Right ventricle myocardium superior (tissue), 1 donor: ENCODE results near the gene GSPT1. TPM values are rescaled to one million over a fixed set of nuclear protein-coding genes. Genes with fewer than 3 reads are reported as not detected.
A peak's percentile ranks its signal among the peaks of the same experiment; 100 is the strongest.

Source experiments
- ATAC-seq: fragments of 200-7000 bp; cut with Tn5 transposase; one replicate; pipeline ENCODE4 v1.9.1; 2020; ENCODE audit warnings: mild to moderate bottlenecking; ENCODE audit not compliant: poor library complexity
- DNase-seq: peaks from one replicate; pipeline ENCODE4 v3.0.0-alpha.2; 2020
- intact Hi-C: fragments of 100-400 bp; cut with DNase I; formaldehyde crosslinking; loops from one replicate; pipeline ENCODE4 v1.11.2; 2022
- total RNA-seq: library from RNA; stranded (reverse); fragmentation: NEBNext Ultra II Directional; extraction: Animal tissue kit (Norgen Biotek cat#: 25700); gene quantifications from one replicate; pipeline ENCODE4 v1.2.1, GENCODE V29; 2021
- donor health status: DM: no; HTN: yes; CAD: no; lungs with severe emphysema.

GSPT1 gene
- total RNA-seq, 1 donor from 2014 or later = 88.3 TPM

- intact Hi-C loops = no loop called here
- peak; percentile 33 for ATAC-seq
- DNase-seq = no peak
Measured at GRCh38 chr16:11871193-11871592, 44.6 kb downstream of the GSPT1 start.

- ATAC-seq (no peak), DNase-seq (no peak)
- intact Hi-C loops = no loop called here
Measured at GRCh38 chr16:11870399-11870798, 45.4 kb downstream of the GSPT1 start.

DNA sequence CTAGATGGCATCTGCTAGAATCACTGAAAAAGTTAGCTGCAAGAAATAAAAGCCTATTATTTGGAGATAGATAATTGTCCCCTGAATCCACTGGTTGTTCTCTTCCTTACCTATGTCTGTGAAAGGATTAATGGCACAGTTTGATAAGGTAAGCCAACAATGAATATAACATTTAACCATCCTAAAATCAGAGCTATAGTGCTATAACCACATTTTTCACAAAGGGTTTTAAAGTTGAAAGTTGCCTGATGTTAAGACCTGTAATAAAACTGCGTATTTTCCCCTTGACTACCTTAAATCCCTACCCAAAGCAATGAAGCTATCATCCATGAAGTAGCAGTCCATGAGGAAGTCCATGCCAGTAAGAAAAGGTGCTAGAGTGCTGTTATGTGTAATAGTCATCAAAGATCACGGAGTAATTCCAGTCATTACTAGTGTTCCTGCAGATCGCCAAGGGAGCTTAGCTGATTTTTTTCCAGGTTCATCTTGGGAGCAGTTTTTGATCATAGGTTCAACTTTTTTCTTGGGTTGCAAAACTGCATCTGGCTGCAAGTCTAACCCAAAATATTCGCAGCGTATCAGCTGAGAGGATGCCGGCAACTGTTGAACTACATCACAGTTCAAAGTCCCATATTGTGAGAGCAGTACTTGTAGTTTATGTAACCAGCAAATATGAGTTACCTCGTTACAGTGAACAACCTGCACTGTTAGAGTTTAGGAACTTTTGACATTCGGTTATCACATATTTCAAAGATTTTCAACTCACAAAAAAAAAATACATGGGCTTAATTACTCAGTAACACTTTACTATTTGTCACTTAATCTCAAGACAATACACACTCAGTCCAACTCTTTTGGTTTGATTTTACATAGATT lies 46.2 kb downstream of the GSPT1 start:
- ATAC-seq (no peak), DNase-seq (no peak)
- intact Hi-C loops = no loop called here

DNA sequence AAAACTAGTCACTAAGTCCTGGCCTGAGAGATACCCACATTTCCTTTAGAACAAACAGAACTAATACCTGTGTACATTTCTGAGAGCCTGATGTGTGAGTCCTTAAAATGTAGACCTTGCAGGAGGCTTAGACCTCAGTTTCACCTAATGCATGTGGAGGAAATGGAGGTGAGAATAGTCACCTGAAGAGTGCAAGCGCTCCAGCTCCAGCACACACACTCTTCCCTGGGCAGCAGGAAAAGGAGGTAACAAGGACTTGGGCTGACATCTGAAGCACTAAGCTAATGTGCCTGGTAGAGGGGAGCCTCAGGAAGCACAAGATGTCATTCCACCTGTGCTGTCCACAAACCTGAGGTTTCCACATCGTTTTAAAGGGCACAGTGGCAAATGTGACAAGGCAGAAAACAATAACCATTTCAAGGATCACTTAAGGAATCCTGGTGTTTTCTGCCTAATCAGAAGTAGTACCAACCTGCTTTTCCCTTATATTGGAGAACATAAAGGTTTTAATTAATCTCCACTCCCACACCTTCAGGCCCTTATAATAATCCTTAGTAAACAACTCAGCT lies 47.3 kb downstream of the GSPT1 start:
- ATAC-seq = no peak
- DNase-seq = no peak
- intact Hi-C loops = no loop called here

DNA sequence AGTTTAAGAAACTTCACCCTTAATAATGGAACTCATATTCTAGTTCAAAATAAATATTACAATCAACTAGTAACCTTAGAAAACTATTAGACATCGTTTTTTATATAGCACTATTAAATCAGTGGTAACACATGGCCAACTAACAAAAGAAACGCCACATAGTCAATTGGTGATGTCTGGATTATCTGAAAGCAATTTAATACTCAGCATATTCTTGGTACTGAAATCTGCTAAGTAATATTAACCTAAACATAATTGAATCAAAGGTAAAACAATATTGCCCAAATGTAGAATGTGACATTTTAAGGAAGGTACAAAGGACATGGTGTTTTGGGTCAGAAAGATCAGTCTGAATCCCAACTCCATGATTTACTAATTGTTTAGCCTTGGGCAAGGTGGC lies 53.3 kb downstream of the GSPT1 start:
- ATAC-seq = no peak
- intact Hi-C loops = no loop called here
- DNase-seq = no peak

GRCh38 chr16:11857161-11857560 lies 58.6 kb downstream of the GSPT1 start:
- ATAC-seq = no peak
- DNase-seq = no peak
- intact Hi-C loops = no loop called here

GRCh38 chr16:11852092-11852809 lies 63.5 kb downstream of the GSPT1 start:
- DNase-seq (no peak), ATAC-seq (no peak)
- intact Hi-C loops = no loop called here

GRCh38 chr16:11851294-11852091 lies 64.3 kb downstream of the GSPT1 start, which contains the start of gene RSL1D1:
RSL1D1 (minus strand) TSS chr16:11851542; CDS start chr16:11851512, 30 bp downstream.
- intact Hi-C loops = no loop called here
- peak; percentile 99 for ATAC-seq
- DNase-seq = peak; percentile 93

- intact Hi-C loops = no loop called here
- DNase-seq (no peak), ATAC-seq (no peak)
Measured at GRCh38 chr16:11848842-11849241, 66.9 kb downstream of the GSPT1 start.

DNA sequence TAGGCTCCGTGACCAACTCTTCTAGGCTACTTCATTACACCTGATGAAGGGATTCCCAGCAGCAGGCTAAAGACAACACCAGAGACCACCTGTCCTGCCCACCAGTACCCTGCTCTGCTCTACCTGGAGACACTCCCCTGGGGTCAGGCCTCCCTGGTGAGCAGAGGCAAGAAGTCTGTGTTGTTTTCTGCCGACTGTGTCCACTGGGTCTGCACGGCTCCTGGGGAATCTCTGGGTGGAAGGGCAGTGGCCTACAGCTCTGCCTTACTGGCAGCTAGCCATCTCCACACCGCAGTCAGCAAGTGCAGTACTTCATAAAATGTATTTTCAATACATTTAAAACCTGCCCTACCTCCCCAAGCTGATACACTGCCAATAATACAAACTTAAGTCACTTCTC lies 71.3 kb downstream of the GSPT1 start:
- ATAC-seq (no peak), DNase-seq (no peak)
- intact Hi-C loops = no loop called here

DNA sequence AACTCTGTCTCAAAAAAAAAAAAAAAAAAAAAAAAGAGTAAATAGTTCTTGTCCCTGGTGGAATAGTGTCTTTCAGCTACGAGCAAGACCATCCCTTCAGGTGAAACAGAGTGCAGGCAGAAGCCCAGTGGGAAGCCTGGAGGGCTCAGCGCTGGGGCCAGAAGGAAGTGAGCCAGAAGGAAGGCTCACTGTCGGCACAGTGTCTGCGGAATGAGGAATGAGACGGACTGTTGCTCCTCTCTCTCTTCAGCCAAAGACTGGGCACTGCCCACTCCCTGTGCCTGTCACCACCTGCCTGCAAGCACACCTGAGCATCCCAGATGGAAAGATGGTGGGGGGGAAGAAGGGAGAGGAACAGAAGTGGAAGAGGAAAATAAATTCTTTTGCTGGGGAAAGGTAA lies 71.9 kb downstream of the GSPT1 start:
- DNase-seq = no peak
- ATAC-seq = no peak
- intact Hi-C loops = no loop called here

- DNase-seq = no peak
- intact Hi-C loops = no loop called here
- no peak for ATAC-seq
Measured at GRCh38 chr16:11843206-11843605, 72.5 kb downstream of the GSPT1 start.

GRCh38 chr16:11841026-11841425 lies 74.7 kb downstream of the GSPT1 start:
- no peak for DNase-seq
- intact Hi-C loops = no loop called here
- no peak for ATAC-seq

- no peak for DNase-seq
- intact Hi-C loops = no loop called here
- no peak for ATAC-seq
Measured at GRCh38 chr16:11836650-11837244, 79.0 kb downstream of the GSPT1 start.

DNA sequence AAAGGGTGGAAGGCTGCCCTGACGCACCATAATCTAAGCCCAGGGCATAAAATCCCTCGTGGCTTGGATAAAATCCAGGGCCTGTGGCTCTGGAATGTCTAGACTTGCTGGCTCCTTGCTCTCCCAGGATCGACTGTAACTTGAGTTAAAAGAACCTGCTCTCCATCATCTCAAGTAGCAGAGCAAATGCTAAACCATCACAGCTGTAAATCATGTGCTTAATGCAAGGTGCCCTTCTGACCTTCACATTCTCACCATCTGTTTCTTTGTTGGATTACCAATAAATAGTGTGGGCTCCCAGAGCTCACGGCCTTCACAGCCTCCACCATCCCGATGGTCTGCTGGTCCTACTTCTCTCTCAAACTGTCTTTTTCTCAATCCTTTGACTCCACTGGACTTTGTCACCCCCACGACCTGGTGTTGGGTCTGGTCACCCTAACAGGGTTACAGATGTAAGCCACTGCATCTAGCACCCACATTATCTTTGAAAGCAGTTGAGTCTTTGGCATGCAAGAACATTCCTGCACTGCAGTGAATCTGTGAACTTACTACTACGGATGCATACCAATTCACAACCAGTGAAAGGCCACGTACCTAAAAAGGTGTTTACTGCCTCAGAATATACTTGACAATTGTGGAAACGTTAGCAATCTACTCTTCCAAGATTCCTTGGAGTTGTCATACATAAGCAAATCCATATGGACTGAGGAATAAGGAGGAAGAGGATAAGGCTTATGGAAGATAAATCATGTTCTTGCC lies 79.7 kb downstream of the GSPT1 start:
- intact Hi-C loops = no loop called here
- ATAC-seq (no peak), DNase-seq (no peak)

- DNase-seq (no peak), ATAC-seq (no peak)
- intact Hi-C loops = no loop called here
Measured at GRCh38 chr16:11835309-11835708, 80.4 kb downstream of the GSPT1 start.

DNA sequence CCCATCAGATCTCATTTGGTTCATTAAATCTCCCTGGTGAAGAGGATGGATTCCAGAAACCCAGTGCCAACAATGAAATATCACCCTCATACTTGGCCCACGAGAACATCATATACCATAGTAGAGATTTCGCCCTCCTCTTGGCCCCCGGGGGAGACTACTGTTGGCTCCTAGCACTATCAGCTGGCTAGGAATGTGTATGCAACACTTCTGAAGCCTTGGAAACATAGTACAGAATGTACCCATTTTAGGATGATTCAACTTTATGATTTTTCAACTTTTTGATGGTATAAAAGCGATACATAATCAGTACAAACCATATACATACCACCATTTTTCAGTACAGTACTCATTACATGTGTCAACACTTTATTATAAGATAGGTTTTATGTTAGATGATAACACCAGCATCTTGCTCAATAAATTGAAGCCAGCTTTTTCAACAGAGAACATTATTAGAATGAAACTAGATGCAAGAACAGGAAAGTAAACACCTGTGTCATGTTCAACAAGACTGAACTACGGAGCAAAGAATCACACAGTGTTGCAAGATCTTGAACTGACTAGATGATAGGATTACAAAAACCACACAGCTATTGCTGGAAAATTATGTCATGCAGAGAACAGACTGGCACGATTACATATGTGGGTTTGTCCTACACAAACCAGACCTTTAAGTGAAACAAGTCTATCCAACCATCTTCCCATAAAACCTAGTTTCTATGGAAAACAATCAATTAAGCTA lies 81.6 kb downstream of the GSPT1 start:
- intact Hi-C loops = no loop called here
- ATAC-seq (no peak), DNase-seq (no peak)
